Sciatic nerve (tissue), 2 donors: ENCODE data around the gene CRIM1. TPM values are rescaled to one million over a fixed set of nuclear protein-coding genes. Genes with fewer than 3 reads are reported as not detected.
A peak's percentile ranks its signal among the peaks of the same experiment; 100 is the strongest.

Experiments used
- ATAC-seq: fragments of 200-7000 bp; cut with Tn5 transposase; one replicate; pipeline ENCODE4 v1.9.1; 2020; ENCODE audit warnings: mild to moderate bottlenecking, moderate library complexity
- DNase-seq: peaks from one replicate; pipeline ENCODE4 v3.0.0-alpha.2; 2020; ENCODE audit warnings: low spot score
- intact Hi-C: fragments of 100-400 bp; cut with DNase I; formaldehyde crosslinking; loops from one replicate; pipeline ENCODE4 v1.14.2; 2022
- total RNA-seq: library from RNA; stranded (reverse); fragmentation: NEBNext Ultra II Directional; extraction: Animal tissue kit (Norgen Biotek cat#: 25700); gene quantifications from one replicate; pipeline ENCODE4 v1.2.1, GENCODE V29; 2021
- donor health status: DM: no; HTN: no; CAD: no.
- donor health status: DM: no; HTN: no; CAD: no.

CRIM1 gene
- total RNA-seq, 1 donor from 2014 or later: 209 TPM

- DNase-seq (no peak), ATAC-seq (no peak)
- intact Hi-C loops: no loop called here
Measured at GRCh38 chr2:36387258-36387916, 31.8 kb downstream of the CRIM1 start.

DNA sequence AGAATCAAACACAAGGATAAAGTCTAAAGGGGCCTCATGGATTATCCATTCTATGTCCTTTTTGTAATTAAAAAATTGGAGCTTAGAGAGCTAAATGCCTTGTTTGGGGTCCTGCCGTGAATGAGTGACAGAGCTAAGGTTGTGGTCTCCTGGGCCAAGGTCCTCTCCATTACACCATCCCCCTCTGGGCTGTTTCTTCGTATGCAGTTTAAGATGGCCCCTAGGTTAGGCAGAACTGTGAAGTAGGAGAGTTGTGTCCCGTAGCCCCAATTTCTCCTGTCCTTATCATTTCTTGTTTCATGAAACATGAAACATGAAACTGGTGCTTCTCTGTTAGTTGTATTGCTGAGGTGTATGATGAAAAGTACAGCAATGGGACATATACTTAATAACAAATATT lies 32.9 kb downstream of the CRIM1 start:
- no peak for DNase-seq
- intact Hi-C loops: no loop called here
- no peak for ATAC-seq

GRCh38 chr2:36389091-36389564 lies 33.5 kb downstream of the CRIM1 start:
- no peak for DNase-seq
- intact Hi-C loops: no loop called here
- peak; percentile 60 for ATAC-seq

DNA sequence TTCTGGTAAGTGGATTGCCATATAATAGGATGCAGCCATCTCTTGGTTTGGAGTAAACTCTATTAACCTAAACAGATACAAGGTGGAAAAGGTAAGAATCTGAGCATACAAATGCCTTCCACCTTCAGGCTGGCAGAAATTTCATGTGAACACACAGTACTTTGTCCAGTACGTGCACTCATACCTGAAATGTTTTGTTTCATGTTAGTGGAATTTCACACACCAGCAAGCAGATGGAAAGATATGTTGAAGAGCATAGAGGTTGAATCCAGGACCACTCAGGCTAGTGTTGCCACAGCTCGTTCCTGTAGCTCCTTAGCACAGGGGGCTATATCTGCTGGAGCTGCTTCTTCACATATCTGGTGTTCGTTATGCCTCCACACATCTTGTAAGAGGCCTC lies 34.0 kb downstream of the CRIM1 start:
- intact Hi-C loops: no loop called here
- ATAC-seq (no peak), DNase-seq (no peak)

DNA sequence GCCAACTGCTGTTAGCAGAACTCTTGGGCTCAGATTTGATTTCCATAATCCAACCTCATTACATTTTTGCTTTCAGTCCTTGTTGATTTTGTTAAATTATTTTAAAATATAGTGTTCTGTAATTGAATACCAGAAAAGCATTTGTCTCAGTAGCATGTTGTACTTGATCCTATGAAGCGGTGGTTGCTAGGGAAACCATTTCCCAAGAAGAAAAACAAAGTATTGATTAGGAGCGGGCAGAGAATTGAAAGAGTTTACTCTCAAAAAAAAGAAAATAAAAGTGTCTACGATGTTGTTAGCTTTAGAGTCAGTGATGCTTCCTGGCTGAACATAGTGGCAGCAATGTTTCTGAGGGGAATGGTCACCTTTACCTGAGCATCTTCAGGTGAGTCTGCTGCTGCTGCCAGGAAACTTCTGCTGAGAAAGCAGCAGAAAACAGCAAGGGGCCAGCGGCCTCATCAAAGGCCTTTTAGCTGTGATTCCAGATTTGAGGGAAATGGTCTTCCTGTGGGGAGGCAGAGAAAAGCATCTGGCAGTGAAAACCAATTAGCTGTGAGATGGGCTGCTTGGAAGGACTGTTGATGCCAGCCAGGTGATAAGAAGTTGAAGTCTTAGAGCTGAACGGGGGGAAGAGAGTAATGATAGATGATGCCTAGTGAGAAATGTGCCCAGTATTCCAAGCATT lies 37.1 kb downstream of the CRIM1 start:
- intact Hi-C loops: no loop called here
- DNase-seq: no peak
- no peak for ATAC-seq

DNA sequence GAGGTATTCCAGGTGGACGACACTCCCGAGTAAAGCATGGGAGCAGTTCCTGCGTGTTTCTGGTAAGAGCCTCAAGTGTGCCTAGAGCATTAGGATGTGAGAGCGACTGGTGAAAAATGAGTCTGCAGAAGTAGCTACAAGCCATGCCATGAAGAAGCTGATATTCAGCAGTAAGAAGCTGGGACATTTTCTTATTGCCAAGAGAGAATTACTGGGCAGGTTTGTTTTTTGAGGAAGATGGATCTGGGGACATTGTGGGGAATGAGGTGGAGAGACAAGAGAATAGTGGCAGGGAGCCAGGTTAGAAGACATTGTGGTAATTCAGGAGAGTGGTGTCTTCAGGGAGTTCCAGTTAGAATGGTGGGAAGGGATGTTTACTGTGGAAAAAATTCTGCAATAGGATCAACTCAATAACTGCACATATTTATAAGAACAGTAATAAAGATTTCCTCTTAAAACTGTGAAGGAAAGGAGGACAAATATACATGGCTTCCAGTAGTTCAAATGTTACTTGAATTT lies 38.2 kb downstream of the CRIM1 start:
- ATAC-seq (no peak), DNase-seq (no peak)
- intact Hi-C loops: no loop called here

DNA sequence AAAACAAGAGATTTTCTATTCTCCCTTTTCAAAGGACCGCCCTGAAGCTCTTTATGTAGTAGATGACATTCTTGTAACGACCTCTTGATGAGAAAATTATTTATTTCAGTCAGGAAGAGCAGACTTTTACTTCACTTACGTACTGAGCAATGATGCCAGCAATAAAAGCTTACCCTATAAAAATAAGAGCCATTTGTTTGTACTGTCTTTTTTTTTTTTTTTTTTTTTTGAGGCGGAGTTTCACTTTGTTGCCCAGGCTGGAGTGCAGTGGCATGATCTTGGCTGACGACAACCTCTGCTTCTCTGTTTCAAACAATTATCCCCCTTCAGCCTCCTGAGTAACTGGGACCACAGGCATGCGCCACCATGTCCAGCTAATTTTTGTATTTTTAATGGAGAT lies 39.2 kb downstream of the CRIM1 start:
- no peak for ATAC-seq

GRCh38 chr2:36395866-36396265 lies 40.3 kb downstream of the CRIM1 start:
- intact Hi-C loops: no loop called here
- DNase-seq: no peak
- ATAC-seq: no peak

More for the DNA sequence above, 39.2 kb downstream of the CRIM1 start:
- DNase-seq: no peak
- intact Hi-C loops: no loop called here

- intact Hi-C loops: no loop called here
- DNase-seq (no peak), ATAC-seq (no peak)
Measured at GRCh38 chr2:36396878-36397539, 41.4 kb downstream of the CRIM1 start.

DNA sequence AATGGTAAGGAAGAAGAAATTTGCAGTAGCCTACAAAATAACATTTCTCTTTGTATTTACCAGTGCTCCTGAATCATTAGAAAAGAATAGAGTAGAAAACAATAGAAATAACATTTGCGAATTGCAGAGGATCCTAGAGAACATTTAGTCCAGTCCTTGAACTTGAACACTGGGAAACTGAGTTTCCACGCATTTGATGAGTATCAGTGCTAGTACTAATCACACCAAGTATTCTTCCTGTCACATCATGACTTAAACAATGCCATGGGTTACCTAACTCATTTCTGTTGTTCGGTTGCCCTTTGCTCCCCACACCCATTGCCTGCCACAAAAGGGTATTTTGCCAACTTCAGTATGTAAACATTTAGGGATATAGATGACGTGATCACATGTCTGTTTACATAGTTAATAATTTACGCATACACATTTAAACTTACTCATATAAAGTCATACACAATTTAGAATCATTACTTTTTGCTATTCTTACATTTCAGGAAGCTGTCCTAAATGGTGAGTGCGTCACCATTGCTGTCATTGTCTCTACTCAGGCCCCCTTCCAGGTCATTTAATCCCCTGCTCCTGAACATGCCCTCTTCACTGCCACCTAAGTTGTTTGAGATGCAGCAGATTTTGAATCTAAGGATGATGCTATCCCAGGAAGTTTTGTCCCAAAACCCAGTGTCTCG lies 42.3 kb downstream of the CRIM1 start:
- intact Hi-C loops: no loop called here
- ATAC-seq: no peak
- DNase-seq: no peak

DNA sequence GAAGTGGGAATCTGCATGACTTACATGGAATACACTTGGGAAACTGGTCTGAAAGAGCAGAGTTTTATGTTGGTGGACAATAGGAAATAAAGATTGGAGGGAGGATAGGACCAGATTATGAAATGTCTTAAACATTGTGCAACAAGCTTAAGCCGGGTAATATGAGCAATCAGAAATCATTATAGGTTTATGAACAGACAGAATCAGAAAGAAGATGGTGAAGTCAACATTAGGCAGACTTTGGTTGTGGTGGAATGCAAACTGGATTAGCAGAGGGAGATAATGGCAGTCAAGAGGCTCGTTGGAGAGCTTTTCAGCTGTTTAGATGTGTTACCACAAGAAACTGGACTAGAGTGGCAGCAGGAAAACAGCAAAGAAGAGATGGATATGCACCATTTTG lies 43.5 kb downstream of the CRIM1 start:
- DNase-seq: no peak
- ATAC-seq: no peak
- intact Hi-C loops: no loop called here

DNA sequence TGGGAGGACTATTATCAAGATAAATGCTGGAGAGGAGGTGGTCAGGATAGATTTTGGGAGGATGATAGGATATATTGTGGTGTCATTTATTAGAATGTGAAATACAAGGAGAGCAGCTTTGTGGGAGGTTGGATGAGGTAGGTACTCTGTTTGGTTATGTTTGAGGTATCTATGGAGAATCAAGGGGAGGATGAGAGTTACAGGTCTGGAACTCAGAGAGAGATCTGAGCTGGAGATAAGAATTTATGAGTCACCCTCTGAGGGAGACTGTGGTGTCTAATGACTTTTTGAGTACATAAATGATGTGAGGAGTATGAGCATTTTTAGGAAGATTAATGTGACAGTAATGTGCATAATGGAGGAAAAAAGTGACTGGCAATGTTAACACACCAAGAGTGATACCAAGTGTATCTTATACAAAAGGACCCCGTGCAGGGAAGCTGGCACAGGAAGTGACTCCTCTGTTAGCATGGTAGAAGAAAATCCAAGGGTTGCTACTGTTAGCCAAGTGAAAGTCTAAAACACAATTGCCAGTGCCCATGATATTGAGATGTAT lies 48.2 kb downstream of the CRIM1 start:
- ATAC-seq (no peak), DNase-seq (no peak)
- intact Hi-C loops: no loop called here

GRCh38 chr2:36404318-36404717 lies 48.7 kb downstream of the CRIM1 start:
- ATAC-seq (no peak), DNase-seq (no peak)
- intact Hi-C loops: no loop called here

DNA sequence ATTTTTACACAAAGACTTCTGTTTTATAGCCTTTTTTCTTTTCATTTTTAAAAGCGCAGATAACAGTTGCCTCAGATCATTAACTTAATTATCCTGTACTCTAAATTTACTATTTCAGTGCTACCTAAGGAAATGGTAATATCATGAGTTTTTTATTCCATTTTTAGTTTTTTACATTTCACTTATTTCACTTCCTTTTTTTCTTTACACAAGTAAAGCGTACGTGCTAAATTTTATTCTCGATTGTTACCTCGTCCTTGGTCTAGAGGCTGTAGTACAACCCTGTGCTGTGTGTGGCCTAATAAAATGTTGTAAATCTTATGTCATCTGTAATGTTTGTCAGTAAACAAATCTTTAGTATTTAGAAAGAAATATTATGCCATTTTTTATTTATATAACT lies 49.2 kb downstream of the CRIM1 start:
- intact Hi-C loops: no loop called here
- DNase-seq (no peak), ATAC-seq (no peak)

DNA sequence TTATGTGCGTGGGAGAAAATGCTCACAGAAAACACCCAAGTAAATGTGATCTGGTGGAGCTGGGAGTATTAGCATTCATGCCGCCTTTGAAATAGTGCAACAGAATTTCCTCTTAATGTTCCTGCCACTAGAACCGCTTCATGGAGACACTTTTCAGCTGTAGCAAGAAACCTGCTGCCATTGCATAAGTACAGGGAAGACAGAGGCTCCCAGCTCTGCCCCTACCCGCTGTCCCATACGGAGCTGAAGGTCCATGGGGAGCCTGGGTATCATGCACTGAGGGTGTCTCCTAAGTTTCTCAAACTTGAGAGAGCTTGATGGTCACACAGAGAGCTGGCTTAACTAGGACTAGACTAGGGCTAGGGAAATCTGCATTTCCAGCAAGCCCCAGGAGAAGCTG lies 49.6 kb downstream of the CRIM1 start:
- ATAC-seq (no peak), DNase-seq (no peak)
- intact Hi-C loops: no loop called here

DNA sequence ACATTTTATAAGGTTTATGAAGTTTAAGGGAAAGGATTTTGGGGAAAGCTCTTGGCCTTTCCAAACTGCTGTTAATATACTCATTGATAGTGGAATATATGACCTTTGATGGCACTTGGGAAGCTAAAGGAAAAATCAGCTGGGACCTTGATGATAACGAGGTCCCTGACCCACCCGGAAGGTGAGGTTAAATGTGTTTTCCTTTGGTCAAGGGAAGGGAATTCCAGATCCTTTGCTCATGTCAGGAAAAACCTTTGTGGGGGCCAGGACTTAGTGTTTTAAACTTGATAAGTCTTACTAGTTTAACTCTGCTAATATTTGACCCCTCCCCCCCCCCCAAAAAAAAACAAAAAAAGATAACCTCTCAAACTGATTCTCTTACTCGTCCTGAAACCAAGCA lies 50.7 kb downstream of the CRIM1 start:
- ATAC-seq (no peak), DNase-seq (no peak)
- intact Hi-C loops: no loop called here

DNA sequence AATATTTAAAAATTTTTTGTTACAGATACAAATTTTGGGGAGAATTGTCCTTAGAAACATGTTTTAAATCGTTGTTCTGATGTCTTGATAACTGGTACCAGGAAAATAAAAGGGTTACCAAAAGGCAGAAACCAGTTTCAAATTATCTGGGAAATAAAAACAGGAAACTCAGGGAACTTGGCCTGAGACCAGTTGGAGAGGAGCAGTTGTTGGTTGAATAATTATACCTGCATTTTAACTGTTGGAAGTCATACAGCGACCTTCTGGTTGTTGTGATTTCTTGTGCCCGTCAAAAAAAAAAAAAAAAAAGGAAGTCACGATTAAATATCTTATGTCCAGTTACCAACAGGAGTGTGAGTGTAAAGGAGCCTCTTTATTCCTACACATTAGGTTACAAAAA lies 51.8 kb downstream of the CRIM1 start:
- DNase-seq: no peak
- intact Hi-C loops: no loop called here
- no peak for ATAC-seq

DNA sequence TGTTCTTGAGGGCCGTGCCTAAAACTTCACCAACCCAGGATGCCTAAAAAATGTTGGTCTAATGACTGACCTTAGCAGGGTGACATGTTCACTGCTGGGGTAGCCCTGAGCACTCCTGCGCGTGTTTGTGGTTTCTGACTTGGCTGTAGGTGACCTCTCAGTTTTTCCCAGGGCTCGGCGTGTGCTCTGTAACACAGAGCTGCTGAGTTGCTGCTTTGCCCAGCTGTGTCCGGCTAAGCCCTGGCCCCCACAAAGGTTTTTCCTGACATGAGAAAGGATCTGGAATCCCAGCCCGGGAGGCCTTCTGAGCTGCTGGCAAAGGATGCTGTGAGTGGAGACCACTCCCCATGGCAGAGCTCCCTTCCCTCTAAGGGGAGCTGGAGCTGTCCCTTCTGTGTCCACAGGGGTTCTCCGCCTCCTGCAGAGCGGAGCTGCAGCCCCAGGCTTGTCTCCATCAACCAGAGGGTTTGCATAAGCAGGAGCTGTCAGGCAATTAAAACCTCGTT lies 52.7 kb downstream of the CRIM1 start:
- peak; percentile 82 for ATAC-seq
- DNase-seq: no peak

DNA sequence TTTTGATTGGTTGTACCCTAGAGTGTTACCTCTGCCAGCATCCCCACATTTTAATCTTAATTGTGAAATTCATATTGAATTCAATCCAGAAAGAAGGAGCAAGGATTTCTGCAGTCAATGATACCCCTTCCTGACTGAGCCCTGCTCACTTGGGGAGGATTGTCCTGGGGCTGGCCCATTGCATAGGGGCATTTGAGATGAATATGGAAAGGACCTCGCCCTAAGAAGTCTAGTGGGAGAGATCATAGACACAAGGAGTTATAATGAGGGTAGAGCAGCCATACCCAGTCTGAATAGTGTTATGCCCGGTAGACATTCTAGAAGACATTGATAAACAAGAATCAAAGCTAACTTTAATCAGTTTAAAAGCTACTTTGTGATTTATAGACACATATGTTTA lies 53.8 kb downstream of the CRIM1 start:
- intact Hi-C loops: no loop called here
- DNase-seq (no peak), ATAC-seq (no peak)

More for the DNA sequence above, 52.7 kb downstream of the CRIM1 start:
- intact Hi-C loops: no loop called here
